Eye (tissue), 1 donor: ENCODE results near the gene SYCP3.

Experiments
- DNase-seq: peaks from one replicate; pipeline ENCODE4 v3.0.0-alpha.2; 2015

SYCP3 gene

DNA sequence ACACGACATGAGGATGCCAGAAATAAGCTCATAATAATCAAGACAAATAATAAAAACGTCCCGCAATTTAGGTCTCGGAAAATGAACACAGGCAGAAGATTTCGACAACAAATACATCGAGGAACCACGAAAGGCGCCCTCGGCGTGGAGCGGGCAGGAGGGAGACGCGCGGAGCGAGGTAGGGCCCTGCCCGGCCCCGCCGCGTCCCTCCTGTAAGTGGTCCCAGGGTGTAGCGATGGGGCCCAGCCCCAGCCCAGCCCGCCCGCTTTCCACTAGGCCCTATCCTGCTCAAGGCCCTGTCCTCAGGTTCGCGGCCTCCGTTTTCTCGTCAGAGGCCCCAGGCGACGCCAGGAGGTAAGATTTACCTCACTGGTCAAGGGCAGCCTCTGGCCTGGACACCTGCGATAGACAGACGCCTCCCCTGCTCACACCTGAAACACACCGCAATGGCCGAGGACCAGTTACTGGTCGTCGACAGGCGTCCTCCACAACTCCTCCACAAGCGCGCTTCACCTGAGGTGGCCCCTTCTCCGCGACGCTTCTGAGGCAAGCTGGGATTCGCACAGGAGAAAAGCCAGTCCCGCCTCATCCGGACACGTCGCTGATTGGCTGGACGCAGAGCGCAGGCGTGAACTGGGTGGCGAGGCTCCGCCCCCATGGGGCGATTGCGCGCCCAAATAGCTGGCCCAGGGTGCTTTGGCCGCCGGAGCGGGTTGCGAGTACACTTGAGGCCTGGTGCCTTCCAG, at the start of gene SYCP3:
Gene SYCP3 (minus strand): TSS at position 543 of the 746 bp plus-strand sequence. CDS start 1,527 bp downstream, outside the sequence.
- no peak for DNase-seq

GRCh38 chr12:101785671-101786070, 46.4 kb upstream of the SYCP3 start:
- no peak for DNase-seq

DNA sequence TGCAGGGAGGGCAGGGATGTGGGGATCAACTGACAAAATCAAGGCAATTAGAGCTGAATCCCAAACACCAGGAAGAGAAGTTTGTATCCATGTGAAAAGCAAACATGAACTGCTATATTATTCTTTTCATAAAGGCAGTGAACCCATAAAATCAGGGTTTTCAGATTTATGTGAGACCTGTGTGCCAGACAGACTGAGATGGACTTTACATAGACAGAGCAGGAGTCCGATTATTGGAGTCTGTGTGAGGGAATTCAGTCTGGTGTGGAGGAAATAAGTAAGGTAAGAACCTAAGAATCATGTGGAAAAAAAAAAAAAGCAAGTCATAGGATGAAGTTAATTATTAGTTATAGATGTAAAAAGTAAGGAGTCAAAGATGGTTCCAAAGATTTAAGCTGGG, 45.1 kb upstream of the SYCP3 start:
- DNase-seq, result no peak

DNA sequence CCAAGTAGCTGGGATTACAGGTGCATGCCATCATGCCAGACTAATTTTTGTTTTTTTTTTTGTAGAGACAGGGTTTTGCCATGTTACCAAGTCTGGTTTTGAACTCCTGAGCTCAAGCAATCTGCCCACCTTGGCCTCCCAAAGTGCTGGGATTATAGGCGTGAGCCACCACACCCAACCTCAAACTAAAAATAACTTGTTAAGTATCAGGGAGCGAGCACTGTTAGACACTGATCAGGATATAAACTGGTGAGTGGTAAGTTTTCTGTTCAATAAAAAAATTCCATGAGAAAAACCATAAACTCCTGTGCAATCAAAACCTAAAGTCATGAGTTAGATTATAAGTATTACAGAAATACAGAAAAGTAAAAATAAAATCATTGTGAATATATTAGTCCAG, 44.6 kb upstream of the SYCP3 start:
- DNase-seq, result no peak

- DNase-seq, result no peak
Observed at GRCh38 chr12:101783150-101783549, 43.9 kb upstream of the SYCP3 start.

GRCh38 chr12:101782273-101782731, 43.0 kb upstream of the SYCP3 start:
- DNase-seq, result no peak

GRCh38 chr12:101781834-101782233, 42.6 kb upstream of the SYCP3 start:
- DNase-seq, result no peak

- no peak for DNase-seq
Observed at GRCh38 chr12:101780599-101780998, 41.3 kb upstream of the SYCP3 start.

DNA sequence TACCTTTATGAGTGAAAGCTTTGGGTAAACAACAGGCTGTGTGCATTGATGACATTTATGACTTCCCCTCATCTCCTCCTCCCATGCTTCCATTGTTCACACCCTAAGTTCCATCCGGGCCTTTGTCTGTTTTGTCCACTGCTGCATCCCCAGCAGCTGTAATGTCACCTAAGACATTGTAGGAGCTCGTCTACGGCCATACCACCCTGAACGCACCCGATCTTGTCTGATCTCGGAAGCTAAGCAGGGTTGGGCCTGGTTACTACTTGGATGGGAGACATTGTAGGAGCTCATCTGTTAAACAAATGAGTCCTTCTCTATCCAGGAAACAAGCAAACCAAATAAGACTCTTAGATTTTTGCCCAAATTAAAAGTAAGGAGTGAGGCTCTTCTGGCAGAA, 40.4 kb upstream of the SYCP3 start:
- no peak for DNase-seq

DNA sequence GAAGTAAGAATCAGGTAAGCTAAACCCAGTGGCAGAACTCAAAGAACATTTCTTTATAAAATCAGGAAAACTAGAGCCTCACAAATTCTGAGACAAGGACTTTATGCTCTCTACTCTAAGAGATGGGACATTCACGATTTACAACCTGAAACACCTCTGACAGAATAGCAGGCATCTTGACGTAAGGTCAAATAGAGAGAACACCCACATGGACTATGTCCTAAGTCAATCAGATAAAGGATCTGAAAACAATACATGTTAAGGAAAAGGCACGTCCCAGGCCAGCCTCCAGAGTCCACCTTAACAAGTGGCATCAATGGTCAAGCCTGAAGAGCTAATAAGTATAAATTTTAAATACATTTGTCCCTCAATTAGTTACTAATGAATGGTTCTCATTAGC, 39.9 kb upstream of the SYCP3 start:
- no peak for DNase-seq

DNA sequence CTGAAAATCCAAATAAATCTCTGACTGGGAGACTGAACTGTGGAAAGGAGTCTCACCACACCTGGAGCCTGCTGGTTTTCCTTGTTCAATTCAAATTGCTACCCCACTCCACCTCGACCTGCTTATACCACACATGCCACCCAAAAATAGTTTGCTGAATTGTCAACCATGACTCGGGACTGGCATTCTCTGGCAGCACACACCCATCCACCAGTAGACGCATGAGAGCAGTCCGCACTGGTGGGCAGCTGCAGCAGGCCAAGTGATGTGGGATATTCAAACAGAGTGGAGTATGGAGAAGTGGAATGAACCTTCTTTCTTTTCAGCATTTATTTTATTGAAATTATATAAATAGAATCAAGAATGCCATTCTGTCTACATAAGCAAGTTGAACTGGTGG, 38.7 kb upstream of the SYCP3 start:
- DNase-seq, result no peak

DNA sequence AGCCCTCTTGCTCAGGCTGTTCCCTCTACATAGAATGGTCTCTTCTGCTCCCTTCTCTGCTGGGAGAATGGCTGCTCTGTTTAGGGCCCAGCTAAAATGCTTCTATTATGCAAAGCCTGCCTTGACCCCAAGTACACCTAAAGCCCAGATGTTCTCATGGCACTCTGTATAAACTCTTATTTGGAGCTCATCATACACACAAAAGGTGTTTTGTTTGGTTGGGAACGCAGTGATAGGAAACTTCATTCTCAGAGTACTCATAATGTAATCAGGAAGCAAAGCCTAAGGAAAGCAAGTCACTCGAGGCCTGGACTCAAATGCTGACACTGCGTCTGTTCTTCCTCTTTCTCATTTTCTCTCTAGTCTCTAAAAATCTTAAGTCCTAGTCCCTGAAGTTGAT, 38.2 kb upstream of the SYCP3 start:
- DNase-seq, result no peak

- no peak for DNase-seq
Observed at GRCh38 chr12:101775816-101776215, 36.6 kb upstream of the SYCP3 start.

DNA sequence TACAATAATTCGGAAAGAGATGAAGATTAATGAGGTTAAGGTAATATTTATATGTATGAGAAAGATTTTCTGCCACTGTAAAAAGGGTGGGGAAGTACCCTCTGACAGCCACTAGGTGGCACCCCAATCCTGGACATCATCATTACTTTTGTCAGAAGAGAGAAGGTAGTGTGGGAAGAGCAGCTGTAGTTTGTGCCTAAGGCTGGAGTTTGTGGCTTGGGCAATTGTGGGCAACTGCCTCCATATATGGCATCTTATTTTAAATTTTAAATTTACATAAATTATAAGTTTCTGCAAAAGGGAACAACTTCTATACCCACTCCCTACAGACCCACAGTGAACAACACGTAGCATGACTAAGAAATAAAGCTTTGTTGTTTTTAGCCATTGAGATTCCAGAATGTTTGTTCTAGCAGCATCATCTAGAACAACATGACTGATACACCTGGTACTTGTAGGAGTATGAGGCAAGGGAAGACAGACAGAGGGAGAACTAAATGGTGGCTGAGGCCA, 34.4 kb upstream of the SYCP3 start:
- DNase-seq, result peak; percentile 81

GRCh38 chr12:101772012-101772775, 32.9 kb upstream of the SYCP3 start:
- no peak for DNase-seq

- DNase-seq, result no peak
Observed at GRCh38 chr12:101769865-101770264, 30.6 kb upstream of the SYCP3 start.

GRCh38 chr12:101768781-101769180, 29.5 kb upstream of the SYCP3 start:
- DNase-seq, result no peak

DNA sequence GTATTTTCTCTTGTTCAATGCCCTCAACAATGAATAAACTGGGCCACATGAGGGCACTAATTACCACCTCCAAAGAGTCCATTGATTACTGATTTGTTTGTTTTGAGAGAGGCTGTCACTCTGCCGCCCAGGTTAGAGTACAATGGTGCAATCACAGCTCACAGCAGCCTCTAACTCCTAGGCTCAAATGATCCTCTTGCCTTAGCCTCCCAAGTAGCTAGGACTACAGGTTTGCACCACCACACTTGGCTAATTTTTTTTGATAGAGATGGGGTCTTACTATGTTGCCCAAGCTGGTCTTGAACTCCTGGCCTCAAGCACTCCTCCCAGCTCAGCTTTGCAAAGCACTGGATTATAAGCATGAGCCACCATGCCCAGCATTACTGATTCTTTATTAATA, 28.3 kb upstream of the SYCP3 start:
- DNase-seq, result no peak

- no peak for DNase-seq
Observed at GRCh38 chr12:101764051-101764792, 25.0 kb upstream of the SYCP3 start.

DNA sequence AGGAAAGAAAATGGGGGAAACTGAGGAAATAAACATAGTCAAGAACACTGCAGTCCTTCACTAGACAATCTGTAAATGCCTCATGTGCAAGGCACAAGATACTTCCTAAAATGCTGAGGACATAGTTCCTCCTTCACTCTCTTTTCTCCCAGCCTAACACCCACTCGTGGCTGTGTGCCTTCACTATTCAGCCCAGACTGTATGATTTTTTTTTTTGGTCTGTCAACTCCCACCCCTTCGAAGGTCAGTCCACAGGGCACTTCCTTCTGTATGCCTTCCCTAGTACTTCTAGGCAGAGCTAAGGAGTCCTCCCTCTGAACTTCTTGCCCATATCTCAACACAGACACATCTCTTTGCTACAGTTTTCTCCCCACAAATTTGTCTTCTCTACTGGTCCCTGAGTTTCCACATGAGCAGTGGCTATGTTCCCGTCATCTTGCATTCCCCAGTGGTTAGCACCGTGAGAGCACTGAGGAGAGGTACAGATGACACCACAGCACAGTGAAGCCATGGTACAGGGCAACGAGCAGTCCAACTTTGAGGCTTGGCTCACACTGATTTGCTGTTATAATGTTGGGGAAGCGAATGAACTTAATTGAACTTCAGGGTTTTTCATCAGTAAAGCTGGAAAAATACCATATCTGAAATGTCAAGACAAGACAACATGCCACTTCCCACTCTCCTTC, 24.1 kb upstream of the SYCP3 start:
- no peak for DNase-seq

DNA sequence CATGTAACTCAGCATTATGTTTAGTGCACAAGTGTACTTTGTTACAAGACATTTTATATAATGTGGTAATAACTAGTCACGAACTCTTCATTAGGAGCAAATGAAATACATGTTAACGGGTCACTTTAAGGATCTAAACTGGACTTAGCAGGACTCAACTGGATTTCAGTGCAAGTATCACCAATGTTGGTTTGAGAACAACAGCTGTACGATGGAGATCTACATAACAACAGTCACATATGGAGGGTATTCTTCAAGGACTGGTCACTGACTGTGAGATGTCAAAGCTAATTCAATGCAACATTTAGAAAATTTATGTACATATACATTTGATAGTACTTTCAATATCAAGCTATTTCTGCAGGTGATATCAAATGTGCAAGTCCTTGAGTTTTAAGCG, 22.5 kb upstream of the SYCP3 start:
- DNase-seq, result no peak

- no peak for DNase-seq
Observed at GRCh38 chr12:101761350-101761749, 22.1 kb upstream of the SYCP3 start.
